C4-2B (cell line): ENCODE results near the gene LGMN.

Source experiments
- H3K27ac ChIP-seq: fragments of 450-650 bp; 2 replicates; pipeline ENCODE4 v1.5.1; 2017
- CTCF ChIP-seq: fragments of 450-650 bp; conservative IDR thresholded peaks from 2 replicates; pipeline ENCODE4 v1.5.1; 2017; ENCODE audit warnings: mild to moderate bottlenecking
- ZFX ChIP-seq: fragments of 450-650 bp; IDR thresholded peaks from 2 replicates; pipeline ENCODE4 v1.6.1; 2017

Gene LGMN

GRCh38 chr14:92659765-92660561 is 88.5 kb downstream of the LGMN start:
- no peak for TF ChIP-seq CTCF
- peak overlapping the region; percentile 30; the same call in 1 of the 2 replicates for H3K27ac ChIP-seq

- peak overlapping the region; percentile 30; the same call in 1 of the 2 replicates for H3K27ac ChIP-seq
- no peak for TF ChIP-seq CTCF
- TF ChIP-seq ZFX = no peak
Observed at GRCh38 chr14:92658684-92659083, 89.7 kb downstream of the LGMN start.

- H3K27ac ChIP-seq = no peak overlapping the region
Observed at GRCh38 chr14:92658160-92658559, 90.3 kb downstream of the LGMN start.

GRCh38 chr14:92657457-92658142 is 90.8 kb downstream of the LGMN start:
- no peak for TF ChIP-seq ZFX
- no peak for TF ChIP-seq CTCF
- H3K27ac ChIP-seq = no peak overlapping the region

More at GRCh38 chr14:92658160-92658559, 90.3 kb downstream of the LGMN start:
- TF ChIP-seq CTCF (no peak), ZFX (no peak)

- TF ChIP-seq ZFX (no peak), CTCF (no peak)
- no peak overlapping the region for H3K27ac ChIP-seq
Observed at GRCh38 chr14:92656306-92657081, 91.9 kb downstream of the LGMN start.

GRCh38 chr14:92655419-92656201 is 92.8 kb downstream of the LGMN start:
- no peak for TF ChIP-seq ZFX
- TF ChIP-seq CTCF = no peak
- H3K27ac ChIP-seq = no peak overlapping the region
